ENCODE results near the gene ABCD1.

The ABCD1 gene

DNA sequence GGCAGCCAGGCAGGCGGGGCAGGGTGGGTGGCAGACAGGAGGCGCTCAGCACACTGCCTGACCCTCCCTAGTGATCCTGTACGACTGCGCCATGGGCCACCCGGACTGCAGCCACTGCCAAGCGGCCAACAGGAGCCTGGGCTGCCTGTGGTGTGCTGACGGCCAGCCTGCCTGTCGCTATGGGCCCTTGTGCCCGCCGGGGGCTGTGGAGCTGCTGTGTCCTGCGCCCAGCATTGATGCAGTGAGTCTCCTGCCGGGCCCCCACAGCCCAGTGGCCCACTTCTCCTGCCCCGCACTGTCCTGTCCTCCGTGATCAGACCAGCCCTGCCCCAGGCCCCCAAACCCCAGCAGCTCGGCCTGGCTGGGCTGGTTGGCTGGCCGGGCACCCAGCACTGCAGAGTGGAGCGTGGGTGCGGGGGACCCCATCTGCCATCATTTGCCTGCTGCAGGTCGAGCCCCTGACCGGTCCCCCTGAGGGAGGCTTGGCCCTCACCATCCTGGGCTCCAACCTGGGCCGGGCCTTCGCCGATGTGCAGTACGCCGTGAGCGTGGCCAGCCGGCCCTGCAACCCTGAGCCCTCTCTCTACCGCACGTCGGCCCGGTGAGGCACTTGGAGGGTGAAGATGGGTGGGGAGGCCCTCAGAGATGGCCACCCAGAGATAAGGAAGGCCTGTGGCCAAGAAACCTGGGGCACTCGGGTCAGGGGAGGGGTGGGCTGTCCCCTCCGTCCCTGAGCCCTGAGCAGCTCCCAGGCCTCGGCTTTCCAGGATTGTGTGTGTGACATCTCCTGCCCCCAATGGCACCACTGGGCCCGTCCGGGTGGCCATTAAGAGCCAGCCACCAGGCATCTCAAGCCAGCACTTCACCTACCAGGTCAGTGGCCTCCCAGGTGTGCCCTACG, 47.0 kb downstream of the ABCD1 start:
- peak; percentile 25 for DNase-seq (ENCODE audit: insufficient read length)
- TF ChIP-seq TAF1 (IDR thresholded peaks at IDR 0.05; ENCODE audit: borderline replicate concordance, low read depth, low read length) (no peak), POLR2AphosphoS5 (IDR thresholded peaks at IDR 0.05; ENCODE audit: low read depth, low read length) (no peak), POLR2A (IDR thresholded peaks at IDR 0.05; ENCODE audit: low read depth, low read length) (no peak)
- no peak for FAIRE-seq

DNA sequence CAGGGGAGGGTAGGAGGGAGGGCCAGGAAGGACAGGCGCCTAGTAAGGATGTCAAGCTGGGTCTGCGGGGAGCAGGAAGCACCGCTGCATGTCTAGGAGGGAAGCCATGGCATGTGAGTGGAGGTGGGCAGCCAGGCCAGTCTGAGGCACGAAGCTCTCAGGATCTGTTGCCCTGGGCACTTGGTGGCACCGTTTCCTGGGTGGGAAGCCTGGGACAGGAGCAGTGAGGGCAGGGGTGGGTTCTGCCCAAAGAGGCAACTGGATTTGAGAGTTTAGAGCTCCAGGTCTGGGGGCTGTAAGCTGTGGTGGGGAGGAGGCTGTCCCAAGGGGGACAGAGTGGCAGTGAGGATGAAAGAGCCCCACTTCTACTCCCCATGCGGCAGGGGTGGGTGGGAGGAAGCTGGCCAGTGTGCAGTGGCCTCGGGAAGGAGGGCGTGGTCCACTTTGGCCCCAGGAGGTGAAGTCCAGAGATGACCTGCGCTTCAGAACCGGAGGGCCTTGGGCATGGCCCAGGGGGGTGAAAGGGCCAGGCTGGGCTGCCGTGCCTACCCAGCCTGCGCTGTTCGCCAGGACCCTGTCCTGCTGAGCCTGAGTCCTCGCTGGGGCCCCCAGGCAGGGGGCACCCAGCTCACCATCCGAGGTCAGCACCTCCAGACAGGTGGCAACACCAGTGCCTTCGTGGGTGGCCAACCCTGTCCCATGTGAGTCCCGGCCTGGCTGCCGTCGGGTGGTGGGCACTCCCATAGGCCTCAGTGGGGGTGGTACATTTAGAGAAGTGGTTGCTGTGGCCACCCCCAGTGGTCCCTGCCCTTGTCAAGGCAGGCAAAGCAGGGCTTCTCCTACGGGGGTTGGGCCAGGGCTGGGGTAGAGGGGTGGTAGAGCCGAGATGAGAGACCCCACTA, 47.9 kb downstream of the ABCD1 start:
- DNase-seq (ENCODE audit: insufficient read length) (peak; percentile 25), FAIRE-seq (no peak)
- no peak for TF ChIP-seq POLR2A (IDR thresholded peaks at IDR 0.05; ENCODE audit: low read depth, low read length)
- no peak for TF ChIP-seq TAF1 (IDR thresholded peaks at IDR 0.05; ENCODE audit: borderline replicate concordance, low read depth, low read length)
- TF ChIP-seq POLR2AphosphoS5 (IDR thresholded peaks at IDR 0.05; ENCODE audit: low read depth, low read length), result no peak

GRCh38 chrX:153773218-153773611, 48.6 kb downstream of the ABCD1 start:
- peak; percentile 19 for DNase-seq (ENCODE audit: insufficient read length)
- FAIRE-seq, result no peak
- TF ChIP-seq TAF1 (IDR thresholded peaks at IDR 0.05; ENCODE audit: borderline replicate concordance, low read depth, low read length) (no peak), POLR2A (IDR thresholded peaks at IDR 0.05; ENCODE audit: low read depth, low read length) (no peak), POLR2AphosphoS5 (IDR thresholded peaks at IDR 0.05; ENCODE audit: low read depth, low read length) (no peak)

DNA sequence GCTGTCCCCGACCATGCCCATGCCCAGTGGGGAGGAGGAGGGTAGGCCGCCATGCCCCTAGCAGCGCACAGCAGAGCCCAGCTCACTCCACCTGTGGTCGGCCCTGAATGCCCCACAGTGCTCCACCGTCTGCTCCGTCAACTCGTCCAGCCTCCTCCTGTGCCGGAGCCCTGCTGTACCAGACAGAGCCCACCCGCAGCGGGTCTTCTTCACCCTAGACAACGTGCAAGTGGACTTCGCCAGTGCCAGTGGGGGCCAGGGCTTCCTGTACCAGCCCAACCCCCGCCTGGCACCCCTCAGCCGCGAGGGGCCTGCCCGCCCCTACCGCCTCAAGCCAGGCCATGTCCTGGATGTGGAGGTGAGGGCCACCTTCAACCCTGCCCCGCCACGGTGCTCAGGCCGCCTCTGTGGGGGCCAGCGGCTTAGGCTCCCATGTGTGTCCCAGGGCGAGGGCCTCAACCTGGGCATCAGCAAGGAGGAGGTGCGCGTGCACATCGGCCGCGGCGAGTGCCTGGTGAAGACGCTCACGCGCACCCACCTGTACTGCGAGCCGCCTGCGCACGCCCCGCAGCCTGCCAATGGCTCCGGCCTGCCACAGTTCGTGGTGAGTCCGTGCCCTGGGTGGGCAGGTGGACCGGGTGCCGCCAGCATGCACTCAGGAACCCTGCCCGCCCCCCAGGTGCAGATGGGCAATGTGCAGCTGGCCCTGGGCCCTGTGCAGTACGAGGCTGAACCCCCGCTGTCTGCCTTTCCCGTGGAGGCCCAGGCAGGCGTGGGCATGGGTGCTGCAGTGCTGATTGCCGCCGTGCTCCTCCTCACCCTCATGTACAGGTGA, 49.3 kb downstream of the ABCD1 start:
- FAIRE-seq (no peak), DNase-seq (ENCODE audit: insufficient read length) (peak; percentile 25)

DNA sequence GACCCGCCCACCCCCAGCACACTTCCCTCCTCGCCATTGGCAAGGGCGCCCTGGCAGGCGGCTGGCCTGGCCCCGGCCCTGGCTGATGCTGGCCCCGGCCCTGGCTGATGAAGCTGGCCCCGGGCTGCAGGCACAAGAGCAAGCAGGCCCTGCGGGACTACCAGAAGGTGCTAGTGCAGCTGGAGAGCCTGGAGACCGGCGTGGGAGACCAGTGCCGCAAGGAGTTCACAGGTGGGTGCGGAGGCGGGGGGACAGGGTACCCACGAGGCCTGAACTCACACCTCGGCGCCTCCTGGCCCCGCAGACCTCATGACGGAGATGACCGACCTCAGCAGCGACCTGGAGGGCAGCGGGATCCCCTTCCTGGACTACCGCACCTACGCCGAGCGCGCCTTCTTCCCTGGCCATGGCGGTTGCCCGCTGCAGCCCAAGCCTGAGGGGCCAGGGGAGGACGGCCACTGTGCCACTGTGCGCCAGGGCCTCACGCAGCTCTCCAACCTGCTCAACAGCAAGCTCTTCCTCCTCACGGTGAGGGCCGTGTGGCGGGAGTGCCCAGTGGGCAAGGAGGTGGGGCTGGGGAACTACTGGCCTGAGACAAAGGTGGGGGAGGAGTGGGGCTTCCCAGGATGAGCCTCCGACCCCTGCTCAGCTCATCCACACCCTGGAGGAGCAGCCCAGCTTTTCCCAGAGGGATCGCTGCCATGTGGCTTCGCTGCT, 50.1 kb downstream of the ABCD1 start:
- DNase-seq (ENCODE audit: insufficient read length) (peak; percentile 22), FAIRE-seq (no peak)
- TF ChIP-seq POLR2AphosphoS5 (IDR thresholded peaks at IDR 0.05; ENCODE audit: low read depth, low read length) (no peak), POLR2A (IDR thresholded peaks at IDR 0.05; ENCODE audit: low read depth, low read length) (no peak), TAF1 (IDR thresholded peaks at IDR 0.05; ENCODE audit: borderline replicate concordance, low read depth, low read length) (no peak)

More for the DNA sequence above, 49.3 kb downstream of the ABCD1 start:
- TF ChIP-seq POLR2A (IDR thresholded peaks at IDR 0.05; ENCODE audit: low read depth, low read length), result no peak
- no peak for TF ChIP-seq POLR2AphosphoS5 (IDR thresholded peaks at IDR 0.05; ENCODE audit: low read depth, low read length)
- TF ChIP-seq TAF1 (IDR thresholded peaks at IDR 0.05; ENCODE audit: borderline replicate concordance, low read depth, low read length), result no peak

DNA sequence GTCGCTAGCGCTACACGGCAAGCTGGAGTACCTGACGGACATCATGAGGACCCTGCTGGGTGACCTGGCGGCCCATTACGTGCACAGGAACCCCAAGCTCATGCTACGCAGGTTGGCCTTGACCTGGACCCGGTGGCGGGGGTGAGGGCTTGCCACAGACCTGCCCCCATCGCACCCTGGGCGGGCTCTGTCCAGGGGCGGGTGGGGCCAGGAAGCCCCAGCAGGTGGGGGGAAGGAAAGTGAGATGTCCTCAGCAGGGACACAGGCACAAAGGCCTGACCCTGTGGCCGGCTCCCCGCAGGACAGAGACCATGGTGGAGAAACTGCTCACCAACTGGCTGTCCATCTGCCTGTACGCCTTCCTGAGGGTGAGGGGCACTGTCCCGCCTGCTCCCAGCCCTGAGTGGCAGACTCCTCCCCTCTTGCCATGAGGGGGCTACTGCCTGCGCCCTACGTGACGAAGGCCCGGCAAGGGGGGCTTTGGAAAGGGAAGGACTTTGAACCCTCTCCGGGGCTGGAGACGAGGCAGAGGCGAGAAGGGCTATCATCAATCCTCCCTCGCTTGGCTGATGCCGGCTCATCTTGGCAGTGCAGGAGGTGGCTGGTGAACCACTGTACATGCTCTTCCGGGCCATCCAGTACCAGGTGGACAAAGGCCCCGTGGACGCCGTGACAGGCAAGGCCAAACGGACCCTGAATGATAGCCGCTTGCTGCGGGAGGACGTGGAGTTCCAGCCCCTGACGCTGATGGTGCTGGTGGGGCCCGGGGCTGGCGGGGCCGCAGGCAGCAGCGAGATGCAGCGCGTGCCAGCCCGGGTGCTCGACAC, 50.9 kb downstream of the ABCD1 start:
- DNase-seq (ENCODE audit: insufficient read length) (no peak), FAIRE-seq (no peak)
- TF ChIP-seq TAF1 (IDR thresholded peaks at IDR 0.05; ENCODE audit: borderline replicate concordance, low read depth, low read length) (no peak), POLR2AphosphoS5 (IDR thresholded peaks at IDR 0.05; ENCODE audit: low read depth, low read length) (no peak), POLR2A (IDR thresholded peaks at IDR 0.05; ENCODE audit: low read depth, low read length) (no peak)

DNA sequence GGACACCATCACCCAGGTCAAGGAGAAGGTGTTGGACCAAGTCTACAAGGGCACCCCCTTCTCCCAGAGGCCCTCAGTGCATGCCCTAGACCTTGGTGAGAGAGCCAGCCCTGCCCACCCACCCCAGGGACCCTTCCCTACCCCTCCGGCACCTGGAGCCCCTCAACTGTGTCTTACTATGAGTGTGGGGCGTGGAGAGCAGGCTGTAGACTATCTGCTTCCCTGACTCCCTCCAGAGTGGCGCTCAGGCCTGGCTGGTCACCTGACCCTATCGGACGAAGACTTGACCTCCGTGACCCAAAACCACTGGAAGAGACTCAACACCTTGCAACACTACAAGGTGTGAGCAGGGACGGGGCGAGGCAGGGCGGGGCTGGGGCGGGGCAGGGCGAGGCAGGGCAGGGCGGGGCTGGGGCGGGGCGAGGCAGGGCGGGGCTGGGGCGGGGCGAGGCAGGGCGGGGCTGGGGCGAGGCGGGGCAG, 51.5 kb downstream of the ABCD1 start:
- TF ChIP-seq POLR2AphosphoS5 (IDR thresholded peaks at IDR 0.05; ENCODE audit: low read depth, low read length), result no peak
- TF ChIP-seq TAF1 (IDR thresholded peaks at IDR 0.05; ENCODE audit: borderline replicate concordance, low read depth, low read length), result no peak
- TF ChIP-seq POLR2A (IDR thresholded peaks at IDR 0.05; ENCODE audit: low read depth, low read length), result no peak
- FAIRE-seq (no peak), DNase-seq (ENCODE audit: insufficient read length) (no peak)

DNA sequence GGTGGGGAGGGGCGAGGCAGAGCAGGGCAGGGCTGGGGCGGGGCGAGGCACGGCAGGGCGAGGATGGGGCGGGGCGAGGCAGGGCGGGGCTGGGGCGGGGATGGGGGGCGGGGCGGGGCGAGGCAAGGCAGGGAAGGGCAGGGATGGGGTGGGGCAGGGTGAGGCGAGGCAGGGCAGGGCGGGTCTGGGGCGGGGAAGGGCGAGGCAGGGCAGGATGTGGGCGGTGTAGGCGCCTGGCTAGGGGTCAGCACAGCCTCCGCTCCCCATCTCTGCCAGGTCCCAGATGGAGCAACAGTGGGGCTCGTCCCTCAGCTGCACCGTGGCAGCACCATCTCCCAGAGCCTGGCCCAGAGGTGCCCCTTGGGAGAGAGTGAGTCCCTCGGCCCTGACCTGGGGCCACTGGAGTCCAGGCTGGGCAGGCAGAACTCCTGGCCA, 52.0 kb downstream of the ABCD1 start:
- DNase-seq (ENCODE audit: insufficient read length), result no peak
- no peak for TF ChIP-seq POLR2AphosphoS5 (IDR thresholded peaks at IDR 0.05; ENCODE audit: low read depth, low read length)
- no peak for TF ChIP-seq TAF1 (IDR thresholded peaks at IDR 0.05; ENCODE audit: borderline replicate concordance, low read depth, low read length)
- TF ChIP-seq POLR2A (IDR thresholded peaks at IDR 0.05; ENCODE audit: low read depth, low read length), result no peak
- no peak for FAIRE-seq

GRCh38 chrX:153777261-153778090, 52.8 kb downstream of the ABCD1 start:
- TF ChIP-seq POLR2A (IDR thresholded peaks at IDR 0.05; ENCODE audit: low read depth, low read length), result no peak
- TF ChIP-seq TAF1 (IDR thresholded peaks at IDR 0.05; ENCODE audit: borderline replicate concordance, low read depth, low read length), result no peak
- TF ChIP-seq POLR2AphosphoS5 (IDR thresholded peaks at IDR 0.05; ENCODE audit: low read depth, low read length), result no peak
- no peak for FAIRE-seq
- no peak for DNase-seq (ENCODE audit: insufficient read length)
